ENCODE data around the gene ARHGEF10L.

GRCh38 chr1:17728123-17728712, 188.7 kb downstream of the ARHGEF10L start:
- TF ChIP-seq CTCF (IDR thresholded peaks at IDR 0.05) (no peak), POLR2A (IDR thresholded peaks at IDR 0.05) (no peak)
